Calu3 (cell line): ENCODE results near the gene MYB. TPM values are rescaled to one million over a fixed set of nuclear protein-coding genes. Genes with fewer than 3 reads are reported as not detected.

Experiments
- BruUV-seq: library from RNA; stranded (reverse); fragments of 400-500 nt; replicated peaks from 2 replicates; lab custom pipeline; 2021; lab: Mats Ljungman, UMichigan
- CTCF ChIA-PET: fragments of 300-600 bp; sonication (Branson Sonifier 250); formaldehyde crosslinking; loops from one replicate; lab custom pipeline; 2022; ENCODE audit warnings: antibody characterized with exemption; lab: Charles Lee
- DNase-seq: peaks from one replicate; pipeline ENCODE4 v3.0.0; 2022
- H3K27ac Mint-ChIP-seq: one replicate; pipeline ENCODE4 v1.8.0; 2022; ENCODE audit warnings: mixed read lengths; ENCODE audit not compliant: unreplicated experiment
- H3K27me3 Mint-ChIP-seq: one replicate; pipeline ENCODE4 v1.8.0; 2022; ENCODE audit warnings: mixed read lengths; ENCODE audit not compliant: unreplicated experiment
- H3K36me3 Mint-ChIP-seq: one replicate; pipeline ENCODE4 v1.8.0; 2022; ENCODE audit warnings: mild to moderate bottlenecking, moderate library complexity, mixed read lengths; ENCODE audit not compliant: insufficient read depth, unreplicated experiment
- H3K4me1 Mint-ChIP-seq: one replicate; pipeline ENCODE4 v1.8.0; 2022; ENCODE audit warnings: mild to moderate bottlenecking, low read depth, mixed read lengths; ENCODE audit not compliant: unreplicated experiment
- H3K4me3 Mint-ChIP-seq: one replicate; pipeline ENCODE4 v1.8.0; 2022; ENCODE audit warnings: mild to moderate bottlenecking, low read depth, moderate library complexity, mixed read lengths; ENCODE audit not compliant: unreplicated experiment
- H3K9me3 Mint-ChIP-seq: one replicate; pipeline ENCODE4 v1.8.0; 2022; ENCODE audit warnings: low read depth, mixed read lengths; ENCODE audit not compliant: unreplicated experiment
- intact Hi-C: fragments of 100-400 bp; cut with micrococcal nuclease; formaldehyde crosslinking; loops from one replicate; pipeline ENCODE4 v1.10.0; 2022; ENCODE audit not compliant: unreplicated experiment
- total RNA-seq: library from RNA; stranded (reverse); gene quantifications from 2 replicates; pipeline ENCODE4 v1.2.3, GENCODE V29; 2022
- TF ChIP-seq, protein P1 (sequence below): fragments of 200-600 bp; IDR thresholded peaks from one replicate; pipeline ENCODE4 v1.8.0; 2022; ENCODE audit warnings: antibody characterized with exemption; ENCODE audit not compliant: unreplicated experiment

Gene MYB
- total RNA-seq, 1 experiment from 2014 or later, result 3.1 TPM

DNA sequence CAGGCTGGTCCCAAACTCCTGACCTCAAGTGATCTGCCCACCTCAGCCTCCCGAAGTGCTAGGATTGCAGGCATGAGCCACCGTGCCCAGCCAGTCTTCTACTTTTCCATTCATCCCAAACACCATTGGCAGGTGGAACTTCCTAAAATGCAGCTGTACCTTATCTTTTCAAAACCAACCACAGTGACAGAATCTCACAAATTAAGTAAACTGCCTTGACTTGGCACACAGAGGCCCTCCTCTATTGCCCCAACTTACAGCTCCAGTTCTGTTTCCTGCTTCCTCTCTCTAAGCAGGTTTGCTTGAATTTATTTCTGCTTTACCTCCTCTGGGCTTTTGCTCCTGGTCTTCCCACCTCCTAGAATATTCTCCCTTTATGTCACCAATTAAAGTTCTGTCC, 7.6 kb downstream of the MYB start:
- CTCF ChIA-PET, result no interaction called here
- H3K27ac Mint-ChIP-seq, result no peak overlapping the region
- TF ChIP-seq, protein P1, sequence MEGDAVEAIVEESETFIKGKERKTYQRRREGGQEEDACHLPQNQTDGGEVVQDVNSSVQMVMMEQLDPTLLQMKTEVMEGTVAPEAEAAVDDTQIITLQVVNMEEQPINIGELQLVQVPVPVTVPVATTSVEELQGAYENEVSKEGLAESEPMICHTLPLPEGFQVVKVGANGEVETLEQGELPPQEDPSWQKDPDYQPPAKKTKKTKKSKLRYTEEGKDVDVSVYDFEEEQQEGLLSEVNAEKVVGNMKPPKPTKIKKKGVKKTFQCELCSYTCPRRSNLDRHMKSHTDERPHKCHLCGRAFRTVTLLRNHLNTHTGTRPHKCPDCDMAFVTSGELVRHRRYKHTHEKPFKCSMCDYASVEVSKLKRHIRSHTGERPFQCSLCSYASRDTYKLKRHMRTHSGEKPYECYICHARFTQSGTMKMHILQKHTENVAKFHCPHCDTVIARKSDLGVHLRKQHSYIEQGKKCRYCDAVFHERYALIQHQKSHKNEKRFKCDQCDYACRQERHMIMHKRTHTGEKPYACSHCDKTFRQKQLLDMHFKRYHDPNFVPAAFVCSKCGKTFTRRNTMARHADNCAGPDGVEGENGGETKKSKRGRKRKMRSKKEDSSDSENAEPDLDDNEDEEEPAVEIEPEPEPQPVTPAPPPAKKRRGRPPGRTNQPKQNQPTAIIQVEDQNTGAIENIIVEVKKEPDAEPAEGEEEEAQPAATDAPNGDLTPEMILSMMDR, result no peak
- BruUV-seq, result no TSS peak
- H3K4me3 Mint-ChIP-seq, result no peak overlapping the region
- no peaks in the 10 kb centered on the region for H3K4me1 Mint-ChIP-seq
- peaks cover under 1% of the 10 kb centered on the region for H3K36me3 Mint-ChIP-seq
- H3K9me3 Mint-ChIP-seq, result no peaks in the 10 kb centered on the region
- intact Hi-C loops, result no loop called here
- DNase-seq, result no peak
- no peaks in the 10 kb centered on the region for H3K27me3 Mint-ChIP-seq

GRCh38 chr6:135189344-135189743, 8.2 kb downstream of the MYB start:
- DNase-seq, result no peak
- H3K9me3 Mint-ChIP-seq, result no peaks in the 10 kb centered on the region
- no peaks in the 10 kb centered on the region for H3K36me3 Mint-ChIP-seq
- no peak overlapping the region for H3K4me3 Mint-ChIP-seq
- TF ChIP-seq, protein P1, result no peak
- H3K27me3 Mint-ChIP-seq, result no peaks in the 10 kb centered on the region
- CTCF ChIA-PET, result interaction anchor here (1.2 kb wide), 1 partner anchor 134 kb away, joined by 4 read pairs; no protein-coding TSS in a partner anchor
- no peak overlapping the region for H3K27ac Mint-ChIP-seq
- BruUV-seq, result no TSS peak
- H3K4me1 Mint-ChIP-seq, result no peaks in the 10 kb centered on the region
- intact Hi-C loops, result no loop called here

DNA sequence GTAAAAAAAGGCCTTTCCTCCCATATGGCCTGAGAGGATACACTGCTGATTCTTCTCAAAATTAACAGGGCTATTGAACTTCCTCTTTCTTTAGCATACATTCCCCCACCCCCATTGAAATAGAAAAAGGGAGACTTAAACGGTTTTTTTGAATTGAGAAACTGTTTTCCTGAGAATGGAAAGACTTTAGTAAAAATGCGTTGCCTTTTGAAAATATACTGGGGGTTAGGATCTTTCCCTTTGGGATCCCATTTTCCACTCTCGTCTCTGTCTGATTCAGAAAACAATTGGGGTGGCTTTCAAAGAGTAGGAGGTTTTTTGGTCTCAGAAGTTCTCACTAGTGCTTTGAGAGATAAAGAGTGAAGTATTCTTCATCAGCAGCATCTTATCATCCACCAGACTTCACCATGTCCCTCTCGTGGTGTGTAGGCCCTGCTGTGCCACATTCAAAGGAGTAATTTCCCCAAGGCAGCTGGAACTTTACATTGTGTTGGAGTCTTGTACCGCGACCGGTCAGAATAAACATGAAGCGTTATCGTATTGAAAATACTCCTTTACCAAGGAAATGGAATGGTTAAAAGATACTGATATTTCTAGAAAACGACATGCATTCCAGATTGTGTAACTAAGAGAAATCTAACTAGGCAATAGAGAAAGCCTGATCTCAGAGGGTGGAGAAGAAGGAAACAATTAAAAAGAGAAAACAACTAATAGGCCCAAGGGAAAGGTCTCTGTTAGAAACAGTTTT, 10.6 kb downstream of the MYB start:
- Mint-ChIP-seq H3K27me3 (no peaks in the 10 kb centered on the region), H3K36me3 (no peaks in the 10 kb centered on the region), H3K27ac (no peak overlapping the region), H3K9me3 (no peaks in the 10 kb centered on the region), H3K4me3 (no peak overlapping the region), H3K4me1 (no peaks in the 10 kb centered on the region)
- CTCF ChIA-PET, result no interaction called here
- DNase-seq, result no peak
- intact Hi-C loops, result no loop called here
- TF ChIP-seq, protein P1, result no peak
- BruUV-seq, result no TSS peak

DNA sequence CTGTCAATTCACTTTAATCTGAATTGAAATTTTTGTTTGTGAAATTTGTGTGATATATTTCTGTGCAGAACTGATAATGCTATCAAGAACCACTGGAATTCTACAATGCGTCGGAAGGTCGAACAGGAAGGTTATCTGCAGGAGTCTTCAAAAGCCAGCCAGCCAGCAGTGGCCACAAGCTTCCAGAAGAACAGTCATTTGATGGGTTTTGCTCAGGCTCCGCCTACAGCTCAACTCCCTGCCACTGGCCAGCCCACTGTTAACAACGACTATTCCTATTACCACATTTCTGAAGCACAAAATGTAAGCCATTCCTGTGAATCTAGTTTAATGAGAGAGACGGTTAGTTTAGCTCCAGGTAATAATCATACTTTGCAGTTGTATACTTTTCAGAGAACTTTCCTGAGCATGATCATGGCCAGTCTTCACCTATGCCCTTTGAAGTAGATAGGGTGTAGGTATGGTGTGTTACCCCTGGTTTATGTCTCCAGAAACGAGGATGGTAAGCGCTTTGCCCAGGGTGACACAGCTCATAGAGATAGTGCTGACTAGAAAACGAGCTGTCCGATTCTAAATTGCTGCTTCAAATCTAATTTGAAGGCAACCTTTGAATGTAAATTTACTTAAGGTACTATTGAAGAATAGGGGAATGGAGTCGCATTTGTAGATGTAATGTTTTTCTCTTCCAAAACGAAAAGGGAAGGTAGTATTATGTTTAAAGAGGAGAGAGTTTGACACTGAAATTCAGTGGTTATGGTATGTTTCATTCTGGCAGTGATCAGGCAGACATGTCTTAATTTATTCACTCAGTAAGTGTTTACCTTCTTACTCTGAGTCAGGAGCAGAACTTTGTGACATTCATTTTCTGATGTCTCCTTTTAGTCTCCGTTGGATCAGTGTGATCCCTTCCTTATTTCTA, 11.4 kb downstream of the MYB start:
- intact Hi-C loops, result no loop called here
- Mint-ChIP-seq H3K9me3 (no peaks in the 10 kb centered on the region), H3K27me3 (no peaks in the 10 kb centered on the region), H3K4me1 (no peaks in the 10 kb centered on the region), H3K27ac (no peak overlapping the region), H3K4me3 (no peak overlapping the region), H3K36me3 (no peaks in the 10 kb centered on the region)
- CTCF ChIA-PET, result no interaction called here
- no TSS peak for BruUV-seq
- no peak for DNase-seq
- TF ChIP-seq, protein P1, result no peak
